NCI-H82 treated with DMSO at 0.1 percent for 48 hours (cell line): ENCODE results near the gene SECTM1.
"Not testable (repeated sequence)": the region's sequence is repeated elsewhere in the genome, so short reads cannot be mapped to it uniquely, and the experiment has no call there.

ENCODE experiments used
- DNase-seq: peaks from one replicate; lab custom pipeline; 2025; ENCODE audit not compliant: unreplicated experiment; lab: John Stamatoyannopoulos, UW

Gene SECTM1

DNA sequence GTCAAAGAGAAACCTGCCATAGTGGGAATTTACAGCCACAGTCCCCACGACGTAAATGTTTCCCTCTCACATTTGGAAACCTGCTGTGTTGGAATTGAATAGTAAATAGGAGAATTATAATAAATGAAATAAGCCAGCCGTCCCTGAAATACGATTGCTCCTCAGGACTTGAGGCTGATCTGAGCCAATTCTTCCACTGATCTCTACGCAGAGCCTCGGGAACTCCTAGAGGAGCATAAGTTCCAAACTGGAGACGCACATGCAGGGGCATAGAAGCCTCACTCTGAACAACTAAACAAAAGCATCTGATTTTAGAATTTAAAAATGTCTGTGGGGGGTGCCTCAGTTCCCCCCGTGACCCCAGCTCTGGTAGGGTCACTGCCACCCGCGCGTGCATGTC, 15.3 kb upstream of the SECTM1 start:
- DNase-seq = no peak

DNA sequence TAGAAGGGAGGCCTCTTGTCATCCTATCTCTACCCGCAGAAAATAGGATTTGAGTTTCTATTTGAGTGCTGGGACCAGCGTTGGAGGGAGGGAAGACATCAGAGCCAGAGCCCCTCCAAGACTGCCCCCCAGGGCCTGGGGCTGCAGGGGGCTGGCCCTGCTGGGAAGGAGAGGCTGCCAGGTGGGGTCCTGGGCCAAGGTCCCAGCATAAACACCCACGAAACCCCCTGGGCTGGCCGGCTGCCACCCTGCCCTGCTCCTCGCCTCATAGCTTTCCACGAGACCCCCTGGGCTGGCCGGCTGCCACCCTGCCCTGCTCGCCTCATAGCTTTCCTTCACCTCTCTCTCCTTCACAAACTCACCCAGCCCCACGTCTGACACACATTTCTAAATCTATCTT, 14.9 kb upstream of the SECTM1 start:
- DNase-seq = no peak

DNA sequence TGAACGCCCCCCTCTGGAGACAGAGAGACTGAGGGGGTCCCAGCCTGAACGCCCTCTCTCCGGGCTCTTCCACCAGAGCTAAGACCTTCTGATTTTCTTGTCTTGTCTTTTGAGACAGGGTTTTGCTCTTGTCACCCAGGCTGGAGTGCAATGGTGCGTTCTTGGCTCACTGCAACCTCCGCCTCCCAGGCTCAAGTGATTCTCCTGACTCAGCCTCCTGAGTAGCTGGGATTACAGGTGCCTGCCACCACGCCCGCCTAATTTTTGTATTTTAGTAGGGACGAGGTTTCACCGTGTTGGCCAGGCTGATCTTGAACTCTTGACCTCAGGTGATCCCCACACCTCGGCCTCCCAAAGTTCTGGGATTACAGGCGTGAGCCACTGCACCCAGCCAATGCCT, 14.4 kb upstream of the SECTM1 start:
- not testable (repeated sequence) for DNase-seq

DNA sequence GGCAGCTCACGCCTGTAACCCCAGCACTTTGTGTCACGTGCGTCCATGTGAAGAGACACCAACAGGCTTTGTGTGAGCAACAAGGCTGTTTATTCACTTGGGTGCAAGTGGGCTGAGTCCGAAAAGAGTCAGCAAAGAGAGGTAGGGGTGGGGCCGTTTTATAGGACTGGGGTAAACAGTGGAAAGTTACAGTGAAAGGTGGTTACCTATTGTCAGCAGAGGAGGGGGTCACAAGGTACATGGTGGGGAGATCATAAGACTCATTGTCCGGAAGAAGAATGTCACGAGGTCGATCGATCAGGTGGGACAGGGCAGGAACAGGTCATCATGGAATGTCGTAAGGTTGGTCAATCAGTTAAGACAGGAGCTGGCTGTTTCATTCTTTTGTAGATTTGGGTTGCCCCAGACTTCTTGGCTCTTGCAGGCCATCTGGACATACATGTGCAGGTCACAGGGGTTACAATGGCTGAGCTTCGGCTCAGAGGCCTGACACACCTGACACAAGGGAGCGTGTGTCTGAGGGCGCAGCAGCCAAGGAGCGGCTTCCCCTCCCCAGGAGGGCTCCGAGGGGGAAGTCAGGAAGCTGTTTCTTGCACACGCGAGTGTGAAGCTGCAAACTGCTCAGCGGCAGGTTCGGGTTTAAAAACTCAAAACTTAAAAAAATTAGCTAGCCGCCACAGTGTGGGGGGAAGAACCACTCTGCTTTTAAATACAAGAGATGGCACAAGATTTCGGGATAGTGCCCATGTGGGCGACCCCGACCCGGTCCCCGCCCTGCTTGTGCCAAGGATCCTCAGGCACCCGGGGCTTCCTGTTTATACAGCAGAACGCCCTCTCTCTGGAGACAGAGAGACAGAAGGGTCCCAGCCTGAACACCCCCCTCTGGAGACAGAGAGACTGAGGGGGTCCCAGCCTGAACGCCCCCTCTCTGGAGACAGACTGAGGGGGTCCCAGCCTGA, 13.1 kb upstream of the SECTM1 start:
- no peak for DNase-seq

DNA sequence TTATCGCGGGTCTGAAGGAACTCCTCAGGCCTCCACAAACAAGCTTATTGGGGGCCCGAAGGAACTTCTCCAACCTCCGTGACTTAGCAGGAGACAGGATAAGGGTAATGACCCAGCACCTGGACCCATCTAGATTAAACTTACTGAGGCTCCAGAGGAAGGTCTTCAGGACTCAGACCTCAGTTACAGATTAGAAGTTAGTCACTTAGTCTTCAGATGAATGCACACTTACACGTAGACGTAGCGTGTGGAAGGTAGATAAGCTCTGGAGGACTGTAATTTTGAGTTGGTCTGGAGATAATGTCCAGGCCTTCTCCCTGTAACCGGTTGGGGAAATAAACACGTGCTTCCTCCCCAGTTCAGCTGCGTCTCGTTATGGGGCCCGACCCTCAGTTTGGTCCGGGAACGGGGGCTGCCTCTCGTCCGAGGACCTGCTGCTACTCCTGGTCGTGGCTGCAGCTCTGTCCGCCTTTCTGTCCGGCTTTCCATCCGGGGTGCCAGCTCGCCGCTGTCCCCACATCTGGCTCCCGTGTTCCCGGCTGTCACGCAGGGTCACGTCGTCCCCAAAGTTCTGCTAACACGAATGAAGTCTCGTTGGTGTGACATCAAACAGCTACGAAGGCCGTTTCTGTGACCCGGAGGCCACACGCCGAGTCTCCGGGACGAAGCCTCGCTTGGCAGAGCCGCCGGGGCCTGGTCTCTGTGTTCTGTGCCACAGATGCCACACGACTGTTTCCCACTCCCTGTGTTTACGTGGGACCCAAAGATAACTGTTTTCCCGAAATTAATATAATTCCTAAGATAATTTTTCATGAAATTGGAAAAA, 11.8 kb upstream of the SECTM1 start:
- DNase-seq = no peak

DNA sequence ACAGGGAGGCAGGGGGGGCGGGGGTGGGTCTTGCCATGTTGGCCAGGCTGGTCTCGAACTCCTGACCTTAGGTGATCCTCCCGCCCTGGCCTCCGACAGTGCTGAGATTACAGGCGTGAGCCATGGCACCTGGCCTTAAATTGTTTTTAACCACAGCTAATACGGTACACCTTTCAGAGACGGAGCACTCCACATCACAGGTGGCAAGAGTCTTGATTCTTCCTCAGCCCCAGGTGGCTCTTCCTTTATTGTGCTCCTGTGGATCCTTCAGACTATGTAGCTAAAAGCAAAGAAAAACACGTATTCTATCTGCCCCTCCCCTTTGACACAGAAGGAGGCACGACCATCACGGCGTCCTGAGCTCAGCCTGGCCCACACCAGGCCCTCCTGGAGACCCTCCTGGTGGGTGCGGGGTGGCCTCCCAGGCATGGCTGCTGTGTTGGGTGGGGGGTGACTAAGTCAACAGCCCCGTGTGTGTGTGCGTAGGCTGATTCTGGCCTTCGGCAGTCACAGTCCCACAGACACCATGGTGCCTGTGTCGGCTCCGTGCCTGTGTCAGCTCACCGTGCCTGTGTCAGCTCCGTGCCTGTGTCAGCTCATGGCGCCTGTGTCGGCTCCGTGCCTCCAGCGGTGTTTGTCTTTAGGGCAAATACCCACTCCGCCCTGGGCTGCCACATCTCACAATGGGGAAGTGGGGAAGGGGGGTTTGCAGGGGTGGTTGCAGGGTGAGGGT, 10.8 kb upstream of the SECTM1 start:
- no peak for DNase-seq

DNA sequence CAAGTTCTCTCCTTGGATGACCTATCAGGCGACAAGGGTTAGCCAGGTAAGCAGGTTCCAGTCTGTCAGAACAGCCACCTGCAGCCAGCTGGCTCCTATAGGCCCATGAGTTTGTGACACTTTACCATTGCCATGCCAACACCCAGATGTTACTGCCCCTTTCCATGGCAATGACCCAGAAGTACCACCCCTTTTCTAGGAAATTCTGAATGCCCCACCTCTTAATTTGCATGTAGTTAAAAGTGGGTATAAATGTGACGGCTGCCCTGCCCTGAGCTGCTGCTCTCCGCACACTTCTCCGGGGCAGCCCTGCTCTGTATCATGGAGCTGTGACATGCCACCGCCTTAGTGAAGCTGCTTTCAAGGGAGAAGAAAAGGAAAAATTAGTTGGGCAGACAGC, 10.0 kb upstream of the SECTM1 start:
- no peak for DNase-seq

DNA sequence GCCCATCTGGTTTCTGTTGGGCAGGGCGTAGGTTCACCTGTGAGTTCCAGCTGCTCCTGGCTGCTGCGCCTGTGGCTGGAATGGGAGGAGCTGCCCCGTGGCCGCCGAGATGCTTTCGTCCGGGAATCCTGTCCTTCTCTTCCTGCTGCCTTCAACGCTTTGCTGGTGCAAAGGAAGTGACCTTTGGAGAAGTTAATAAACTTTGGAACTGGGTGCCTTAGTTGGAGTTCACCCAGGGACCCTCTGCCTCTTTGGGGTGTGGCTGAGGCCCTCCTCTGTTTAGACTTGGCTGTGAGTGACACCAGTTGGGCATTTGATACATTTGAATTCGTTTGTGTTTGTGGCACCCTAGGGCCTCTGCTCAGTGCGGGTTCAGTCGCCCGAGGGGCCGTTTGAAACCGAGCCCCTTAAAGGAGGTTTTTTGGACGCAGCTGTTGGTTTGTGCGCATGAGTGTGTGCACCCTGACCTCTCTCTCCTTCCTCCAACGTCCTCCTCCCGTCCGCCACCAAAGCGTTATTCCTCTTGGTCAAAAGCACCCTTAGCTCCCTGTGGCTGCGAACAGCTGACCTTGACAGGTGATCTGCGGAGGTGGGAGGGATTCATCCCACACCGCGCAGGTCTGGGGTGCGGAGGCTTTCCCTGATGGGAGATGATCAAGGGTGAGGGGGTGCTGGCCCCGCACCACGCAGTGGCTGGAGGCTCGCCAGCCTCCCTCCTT, 9.0 kb upstream of the SECTM1 start:
- DNase-seq = no peak

DNA sequence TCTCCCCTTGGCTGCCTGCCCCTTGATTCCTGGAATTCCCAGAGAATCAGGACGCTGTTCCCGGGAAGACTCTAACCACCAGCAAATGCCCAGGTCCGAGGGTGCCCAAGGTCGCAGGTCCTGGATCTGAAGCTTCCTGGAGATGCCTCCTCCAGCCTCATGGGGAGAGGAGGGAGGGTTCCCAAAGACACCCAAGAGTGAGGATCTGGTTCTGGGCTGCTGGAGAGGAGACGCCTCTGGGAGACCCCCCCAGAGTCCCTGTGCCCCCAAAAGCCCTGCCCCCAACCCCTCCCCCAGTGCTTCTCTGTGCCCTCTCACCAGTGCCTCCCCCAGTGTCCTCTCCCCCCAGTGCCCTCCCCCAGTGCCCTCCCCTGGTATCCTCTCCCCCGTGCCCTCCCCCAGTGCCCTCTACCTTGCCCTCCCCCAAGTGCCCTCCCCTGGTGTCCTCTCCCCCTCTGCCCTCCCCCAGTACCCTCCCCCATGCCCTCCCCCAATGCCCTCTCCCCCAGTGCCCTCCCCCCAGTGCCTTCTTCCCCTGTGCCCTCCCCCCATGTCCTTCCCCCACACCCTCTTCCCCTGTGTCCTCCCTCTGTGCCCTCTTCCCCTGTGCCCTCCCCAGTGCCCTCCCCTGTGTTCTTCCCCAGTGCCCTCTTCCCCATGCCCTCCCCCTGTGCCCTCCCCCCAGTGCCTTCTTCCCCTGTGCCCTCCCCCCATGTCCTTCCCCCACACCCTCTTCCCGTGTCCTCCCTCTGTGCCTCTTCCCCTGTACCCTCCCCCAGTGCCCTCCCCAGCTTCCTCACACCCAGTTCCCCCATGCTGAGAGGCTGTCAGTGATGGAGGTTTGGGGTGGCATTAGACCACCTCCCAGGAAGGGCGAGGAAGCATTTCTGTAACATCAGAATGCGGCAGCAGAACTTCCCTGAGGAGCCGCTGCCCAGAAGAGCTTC, 6.3 kb upstream of the SECTM1 start:
- DNase-seq = no peak

DNA sequence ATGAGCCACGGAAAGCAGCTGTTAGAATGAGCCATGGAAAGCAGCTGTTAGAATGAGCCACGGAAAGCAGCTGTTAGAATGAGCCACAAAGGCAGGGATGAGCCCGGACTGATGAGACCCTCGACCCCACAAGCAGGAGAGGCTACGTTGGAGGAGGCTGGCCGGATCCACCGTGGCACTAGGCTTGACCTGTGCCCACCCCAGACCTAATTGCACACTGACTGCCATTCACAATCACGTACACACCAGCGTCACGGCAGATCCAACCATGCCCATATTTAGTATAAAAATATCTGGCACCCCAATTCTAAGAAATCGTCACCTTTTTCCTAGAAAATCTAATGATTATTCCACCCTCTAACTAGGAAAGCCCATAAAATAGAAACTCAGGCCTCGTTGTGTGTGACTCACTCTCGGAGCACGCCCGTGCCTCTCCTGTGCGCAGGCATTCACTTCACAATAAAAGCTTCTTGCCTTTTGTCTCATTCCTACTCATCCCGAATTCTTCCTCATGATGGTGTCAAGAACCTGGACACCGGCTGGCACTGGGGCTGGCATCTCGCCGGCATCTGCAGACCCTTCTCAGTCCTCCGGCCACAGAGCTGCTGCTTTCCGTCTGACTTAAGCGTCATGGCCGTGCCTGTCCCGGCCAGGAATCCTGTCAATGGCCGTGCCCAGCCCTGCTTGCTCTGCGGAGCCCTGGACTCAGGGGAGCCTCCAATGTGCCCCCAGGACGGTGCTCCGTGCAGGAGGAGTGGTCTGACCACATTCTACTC, 5.5 kb upstream of the SECTM1 start:
- DNase-seq = no peak

DNA sequence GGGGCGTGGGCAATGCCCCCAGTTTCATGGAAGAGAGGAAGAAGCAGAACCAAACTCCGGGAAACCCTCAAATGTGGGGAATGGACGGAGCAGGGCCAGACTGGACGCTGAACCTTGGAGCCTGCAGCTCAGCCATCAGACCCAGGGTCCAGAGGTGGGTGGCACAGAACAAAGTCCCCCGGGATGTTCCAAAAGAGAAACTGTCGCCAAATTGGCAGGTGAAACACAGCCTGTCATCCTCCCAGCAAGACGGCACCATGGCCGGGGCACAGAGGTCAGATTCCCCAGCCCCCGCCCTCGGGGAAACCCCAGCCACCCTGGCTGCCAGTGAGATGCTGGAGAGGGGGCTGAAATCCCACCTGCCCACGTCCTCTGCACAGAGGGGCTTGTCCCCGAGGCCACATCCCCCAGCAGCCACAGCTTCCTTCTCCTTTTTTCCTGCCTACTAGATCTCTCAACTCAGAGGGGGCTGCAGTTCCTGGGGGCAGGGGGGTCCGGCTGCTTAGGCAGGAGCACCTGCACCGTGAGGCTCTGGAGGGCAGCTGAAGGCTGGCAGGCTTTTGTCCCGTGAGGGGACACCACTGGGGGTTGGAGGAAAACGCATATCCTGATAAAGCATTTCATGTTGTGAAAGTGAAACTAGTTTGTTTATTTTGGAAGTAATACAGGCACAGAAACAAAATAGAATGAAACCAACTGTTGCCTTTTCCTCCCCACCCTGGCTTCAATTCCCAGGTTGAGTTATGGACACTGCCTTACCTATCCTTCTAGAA, 1.2 kb upstream of the SECTM1 start:
- no peak for DNase-seq

DNA sequence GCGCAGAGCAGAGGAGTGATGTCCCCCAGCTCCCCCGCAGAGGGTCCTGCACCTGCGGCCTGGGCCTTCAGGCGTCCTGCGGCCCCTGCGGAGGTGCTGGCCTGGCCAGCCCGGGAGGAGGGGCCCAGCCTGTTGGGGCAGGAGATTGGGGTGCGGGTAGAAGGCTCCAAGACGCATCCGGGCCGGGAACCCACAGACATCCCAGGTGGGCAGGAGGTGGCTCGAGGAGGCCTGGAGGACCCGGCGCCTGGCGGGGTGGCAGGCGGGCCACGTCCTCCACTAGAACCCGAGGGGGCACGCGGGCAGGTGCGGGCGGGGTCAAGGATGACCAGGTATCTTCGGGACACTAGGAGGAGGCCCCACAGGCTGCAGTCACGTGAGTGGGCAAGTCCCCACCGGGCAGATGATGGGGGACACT, 647 bp upstream of the SECTM1 start:
- no peak for DNase-seq

DNA sequence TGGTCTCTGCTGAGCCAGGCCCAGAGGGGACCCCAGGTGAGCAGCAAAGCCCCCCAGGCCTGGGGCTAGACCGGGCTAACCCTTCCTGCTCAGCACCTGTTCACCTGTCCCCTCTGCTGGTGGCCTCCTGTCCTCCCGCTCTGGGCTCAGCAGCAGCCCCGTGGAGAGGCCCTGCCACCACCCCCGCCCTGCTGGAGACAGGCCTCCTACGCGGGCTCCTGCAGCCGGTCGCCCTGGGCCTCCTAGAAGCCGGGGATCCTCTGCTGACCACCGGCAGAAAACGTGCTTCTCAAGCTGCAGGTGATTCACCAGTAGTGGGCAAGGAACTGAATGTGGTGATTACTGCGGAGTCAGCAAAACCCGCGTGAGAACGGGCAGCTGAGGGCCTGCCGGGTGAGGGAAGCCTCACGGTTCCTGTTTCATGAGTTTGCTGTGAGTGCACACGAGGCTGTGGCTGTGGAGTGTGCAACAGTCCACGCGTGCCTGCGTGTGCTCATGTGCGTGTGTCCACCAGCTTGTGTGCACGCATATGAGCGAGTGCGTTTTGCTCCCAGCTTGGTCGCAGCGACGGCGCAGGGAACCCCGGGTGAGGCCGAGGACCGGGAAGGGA, 792 bp downstream of the SECTM1 start:
- DNase-seq = no peak

DNA sequence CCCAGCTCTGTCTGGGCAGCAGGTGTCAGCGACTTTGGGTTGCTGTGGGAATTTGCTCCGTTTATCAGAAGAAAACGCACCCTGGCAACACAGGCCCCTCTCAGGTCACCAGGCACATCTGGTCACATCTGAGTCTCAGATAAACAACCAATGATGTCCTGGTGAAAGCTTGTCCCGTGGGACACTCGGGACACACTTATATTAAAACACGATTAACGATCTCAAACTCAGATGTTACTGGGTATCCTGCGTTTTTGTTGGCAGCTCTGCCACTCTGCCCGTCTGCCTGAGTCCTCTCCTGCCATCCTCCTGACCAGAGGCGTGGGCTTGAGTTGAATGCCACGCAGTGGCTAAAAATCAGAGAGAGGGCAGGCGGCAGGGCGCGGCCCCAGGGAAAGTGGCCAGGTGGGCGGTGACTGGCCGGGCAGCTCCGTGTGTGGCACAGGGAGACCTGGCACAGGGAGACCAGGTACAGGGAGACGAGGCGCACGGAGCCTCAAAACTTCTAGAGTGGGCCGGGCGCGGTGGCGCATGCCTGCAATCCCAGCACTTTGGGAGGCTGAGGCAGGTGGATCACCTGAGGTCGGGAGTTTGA, 2.1 kb downstream of the SECTM1 start:
- no peak for DNase-seq

DNA sequence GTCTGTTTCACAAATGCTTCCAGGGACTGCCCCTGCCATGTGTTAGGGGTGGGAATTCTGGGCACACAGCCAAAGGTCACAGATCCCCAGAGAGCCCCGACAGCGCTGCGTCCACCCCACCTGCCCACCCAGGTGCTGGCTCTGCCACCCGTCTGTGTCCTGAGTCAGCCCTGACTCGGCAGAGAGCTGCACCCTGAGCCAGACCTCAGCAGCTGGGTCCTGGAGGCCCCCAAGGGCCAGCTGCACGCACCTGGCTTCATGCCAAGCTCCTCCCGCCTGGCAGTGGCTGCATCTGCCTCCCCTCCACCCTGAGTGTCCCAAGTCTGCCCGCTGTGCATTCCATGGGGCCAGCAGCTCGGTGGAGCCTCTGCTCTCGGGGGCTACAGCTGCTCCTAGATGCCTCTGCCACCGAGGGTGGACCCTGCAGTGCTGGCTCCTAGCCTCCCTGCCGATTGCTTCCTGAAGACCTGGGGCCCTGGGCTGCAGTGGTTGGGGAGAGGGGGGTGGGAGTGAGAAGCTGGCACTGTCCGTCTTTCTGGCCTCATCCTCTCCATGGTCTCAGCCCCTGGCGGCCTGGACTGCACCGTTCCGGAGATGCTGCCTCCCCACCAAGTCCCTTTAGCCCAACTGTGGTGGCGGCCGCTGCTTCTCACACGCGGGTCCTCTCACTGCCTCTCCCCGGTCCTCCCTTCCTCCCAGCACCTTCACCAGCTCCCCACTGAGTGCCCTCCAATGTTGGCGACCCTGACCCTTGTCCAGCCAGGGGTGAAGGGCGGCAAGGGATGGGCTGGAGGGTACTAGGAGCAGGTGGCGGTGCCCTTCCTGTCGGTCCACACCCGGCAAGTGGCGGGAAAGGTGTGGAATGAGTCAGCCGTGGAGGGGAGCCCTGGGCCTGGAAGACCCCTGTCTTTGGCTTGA, 3.0 kb downstream of the SECTM1 start:
- DNase-seq = peak; percentile 72

DNA sequence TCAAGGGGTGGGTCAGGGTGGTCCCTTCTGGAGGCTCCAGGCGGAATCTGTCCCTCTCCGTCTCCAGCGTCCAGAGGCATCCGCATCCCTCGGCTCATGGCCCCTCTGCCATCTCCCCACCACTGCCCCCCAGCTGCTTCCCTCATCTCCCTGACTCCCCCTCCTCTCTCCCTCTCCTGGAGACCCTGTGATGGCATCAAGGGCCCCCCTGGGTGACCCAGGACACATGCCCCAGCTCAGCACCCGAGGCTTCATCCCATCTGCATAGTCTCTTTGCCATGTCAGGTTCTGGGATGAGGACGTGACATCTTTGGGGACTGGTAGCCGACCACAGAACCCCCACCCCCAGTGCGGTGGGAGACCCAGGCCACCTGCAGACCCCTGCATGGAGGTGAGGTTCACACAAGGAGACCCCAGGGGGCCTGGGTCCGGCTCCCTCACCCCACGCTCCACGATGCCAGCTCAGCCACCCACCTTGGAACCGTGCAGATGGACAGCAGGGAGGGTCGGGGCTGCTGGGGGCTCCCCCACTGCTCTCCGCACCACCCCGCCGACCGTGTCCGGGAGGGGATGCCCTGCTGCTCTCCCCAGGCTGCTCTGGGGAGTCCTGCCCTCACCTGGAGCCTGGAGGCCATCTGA, 3.8 kb downstream of the SECTM1 start:
- no peak for DNase-seq
